Skeletal muscle satellite cell (primary cell): ENCODE data around the gene LPO. TPM values are rescaled to one million over a fixed set of nuclear protein-coding genes. Genes with fewer than 3 reads are reported as not detected.

Experiments used
- H3K27me3 ChIP-seq: 2 replicates; pipeline ENCODE4 v1.7.0; 2013; ENCODE audit warnings: low read length; ENCODE audit not compliant: control insufficient read depth, insufficient read depth
- H3K36me3 ChIP-seq: 2 replicates; pipeline ENCODE4 v1.7.0; 2013; ENCODE audit warnings: mild to moderate bottlenecking, control low read depth, low read length; ENCODE audit not compliant: insufficient read depth
- H3K4me1 ChIP-seq: 2 replicates; pipeline ENCODE4 v1.7.0; 2013; ENCODE audit warnings: low read length; ENCODE audit not compliant: control insufficient read depth, insufficient read depth
- H3K4me2 ChIP-seq: 2 replicates; pipeline ENCODE4 v1.7.0; 2013; ENCODE audit warnings: mild to moderate bottlenecking, low read length
- H3K4me3 ChIP-seq: 2 replicates; pipeline ENCODE4 v1.7.0; 2013; ENCODE audit warnings: low read length
- H3K9ac ChIP-seq: 2 replicates; pipeline ENCODE4 v1.7.0; 2013; ENCODE audit warnings: mild to moderate bottlenecking, low read depth, low read length, moderate library complexity
- H3K9me3 ChIP-seq: replicated peaks from 2 replicates; pipeline ENCODE4 v1.7.0; 2013; ENCODE audit warnings: mild to moderate bottlenecking, control low read depth, low read length
- total RNA-seq: library from RNA; depleted of rRNA; stranded (reverse); fragments of >200 nt; gene quantifications from 2 replicates; pipeline ENCODE4 v1.2.3, GENCODE V29; 2012; rRNA removed

Gene LPO
- not detected in 2 replicates for total RNA-seq

DNA sequence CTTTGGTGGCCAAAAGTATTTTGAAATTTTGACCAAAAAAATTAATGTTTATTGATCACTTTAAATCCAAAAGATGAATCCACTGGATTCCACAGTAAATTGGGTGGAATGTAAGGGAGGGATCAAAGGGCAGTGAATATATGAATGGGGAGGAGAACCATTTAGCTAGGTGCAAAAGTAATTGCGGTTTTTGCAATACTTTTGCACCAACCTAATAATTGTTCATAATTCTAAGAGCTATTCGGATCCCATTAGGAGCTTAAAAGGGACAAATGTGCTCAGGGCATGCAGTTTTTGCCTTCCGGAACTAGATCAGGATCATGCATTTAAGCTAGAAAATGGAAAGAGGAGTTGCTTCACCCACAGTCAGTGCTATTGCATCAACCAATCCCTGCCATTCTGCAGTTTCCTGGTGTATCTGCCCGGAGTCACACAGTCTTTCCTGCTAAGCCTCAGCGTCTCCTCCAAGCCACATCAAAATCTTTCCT is at the start of gene LPO:
Gene LPO (plus strand): TSS at position 438 of the 488 bp plus-strand sequence. CDS start 4,396 bp downstream, outside the sequence.
- peaks cover 80% of the 10 kb centered on the region for H3K27me3 ChIP-seq
- no peak within 1 kb of the TSS for H3K4me3 ChIP-seq
- no peaks in the 10 kb centered on the region for H3K4me1 ChIP-seq
- H3K4me2 ChIP-seq, result no peak within 1 kb of the TSS
- H3K9ac ChIP-seq, result no peak within 1 kb of the TSS
- H3K36me3 ChIP-seq, result no peaks in the 10 kb centered on the region
- H3K9me3 ChIP-seq, result no peaks in the 10 kb centered on the region

GRCh38 chr17:58189436-58190146 is 48.8 kb upstream of the LPO start:
- Histone ChIP-seq H3K27me3 (peaks cover 64% of the 10 kb centered on the region), H3K4me1 (peaks cover 3% of the 10 kb centered on the region), H3K36me3 (no peaks in the 10 kb centered on the region), H3K9me3 (no peaks in the 10 kb centered on the region), H3K4me2 (no peak overlapping the region), H3K4me3 (no peak overlapping the region), H3K9ac (no peak overlapping the region)

DNA sequence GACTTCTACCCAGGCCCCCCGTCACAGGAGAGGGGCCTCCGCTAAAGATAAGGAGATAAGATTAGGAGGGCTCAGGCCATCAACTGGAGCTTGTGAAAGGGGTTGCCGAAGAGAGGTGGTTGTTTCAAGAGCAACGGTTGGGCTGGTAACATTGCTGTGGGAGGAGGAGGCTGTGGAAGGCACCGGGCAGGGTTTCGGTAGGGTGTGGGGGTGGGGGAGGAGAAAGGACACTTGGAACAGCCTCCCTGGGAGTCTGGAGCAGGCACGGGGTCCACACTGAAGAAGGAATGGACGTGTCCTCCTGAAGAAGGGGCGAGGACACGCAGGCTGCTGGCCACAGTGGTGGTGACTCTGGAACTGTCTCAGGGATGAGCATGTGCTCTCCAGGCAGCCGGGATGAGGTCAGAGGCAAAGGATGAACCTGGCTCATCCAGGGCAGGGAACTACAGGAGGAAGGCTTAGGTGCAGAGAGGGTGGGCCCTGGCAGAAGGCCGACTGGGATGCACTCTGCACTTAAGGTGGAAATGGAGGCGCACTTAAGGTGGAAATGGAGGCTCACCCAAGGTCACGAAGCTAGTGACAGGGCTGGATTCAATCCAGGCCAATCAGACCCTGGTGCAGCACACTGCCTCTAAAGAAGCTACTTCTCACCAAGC is 47.0 kb upstream of the LPO start:
- peaks cover 64% of the 10 kb centered on the region for H3K27me3 ChIP-seq
- no peak overlapping the region for H3K4me3 ChIP-seq

DNA sequence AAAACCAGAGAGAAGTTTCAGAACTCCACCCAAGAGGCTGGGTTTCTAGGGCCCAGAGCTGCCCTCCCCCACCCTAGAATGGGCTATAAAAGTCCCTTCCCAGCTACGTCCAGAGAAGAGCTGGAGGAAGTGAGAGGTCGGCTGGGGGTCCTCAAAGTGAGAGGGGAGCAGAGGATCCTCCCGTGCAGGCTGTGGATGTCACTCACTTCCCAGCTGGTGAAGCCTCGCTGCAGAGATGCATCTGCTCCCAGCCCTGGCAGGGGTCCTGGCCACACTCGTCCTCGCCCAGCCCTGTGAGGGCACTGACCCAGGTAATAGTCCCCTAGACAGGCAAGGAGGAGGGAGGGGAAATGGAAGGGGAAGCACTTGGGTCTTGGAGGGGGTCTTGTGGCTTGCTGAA is 45.8 kb upstream of the LPO start, which contains the start of gene EPX:
Gene EPX (plus strand): TSS at position 115 of the 400 bp plus-strand sequence. CDS start 121 bp downstream, at position 236.
- Histone ChIP-seq H3K36me3 (no peaks in the 10 kb centered on the region), H3K9me3 (no peaks in the 10 kb centered on the region), H3K4me3 (no peak within 1 kb of the TSS), H3K4me2 (no peak within 1 kb of the TSS), H3K4me1 (peaks cover 3% of the 10 kb centered on the region), H3K27me3 (peaks cover 65% of the 10 kb centered on the region), H3K9ac (no peak within 1 kb of the TSS)

More for the DNA sequence above, 47.0 kb upstream of the LPO start:
- Histone ChIP-seq H3K36me3 (no peaks in the 10 kb centered on the region), H3K9ac (no peak overlapping the region), H3K9me3 (no peaks in the 10 kb centered on the region), H3K4me2 (no peak overlapping the region), H3K4me1 (peaks cover 3% of the 10 kb centered on the region)

DNA sequence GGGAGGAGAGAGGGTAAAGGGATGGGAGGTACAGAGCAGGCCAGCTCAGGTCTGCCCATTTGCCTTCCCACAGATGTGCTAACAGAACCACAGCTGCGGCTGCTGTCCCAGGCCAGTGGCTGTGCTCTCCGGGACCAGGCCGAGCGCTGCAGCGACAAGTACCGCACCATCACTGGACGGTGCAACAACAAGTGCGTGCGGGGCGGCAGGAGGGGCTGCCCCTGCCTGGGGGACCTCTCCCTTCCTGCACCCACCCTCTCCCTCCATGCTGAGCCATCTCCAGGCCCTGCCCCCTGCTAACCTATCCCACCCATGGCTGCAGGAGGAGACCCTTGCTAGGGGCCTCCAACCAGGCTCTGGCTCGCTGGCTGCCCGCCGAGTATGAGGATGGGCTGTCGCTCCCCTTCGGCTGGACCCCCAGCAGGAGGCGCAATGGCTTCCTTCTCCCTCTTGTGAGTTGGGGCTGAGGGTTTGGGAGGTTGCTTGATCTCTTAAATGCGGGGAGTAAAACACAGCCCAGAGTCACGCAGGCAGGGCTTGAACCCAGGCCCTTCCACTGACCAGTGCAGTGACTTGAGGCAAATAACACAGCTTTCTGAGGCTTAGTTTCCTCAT is 44.6 kb upstream of the LPO start:
- Histone ChIP-seq H3K4me2 (no peak overlapping the region), H3K36me3 (no peaks in the 10 kb centered on the region), H3K27me3 (peaks cover 66% of the 10 kb centered on the region), H3K4me3 (no peak overlapping the region), H3K9ac (no peak overlapping the region), H3K9me3 (no peaks in the 10 kb centered on the region), H3K4me1 (peaks cover 3% of the 10 kb centered on the region)

DNA sequence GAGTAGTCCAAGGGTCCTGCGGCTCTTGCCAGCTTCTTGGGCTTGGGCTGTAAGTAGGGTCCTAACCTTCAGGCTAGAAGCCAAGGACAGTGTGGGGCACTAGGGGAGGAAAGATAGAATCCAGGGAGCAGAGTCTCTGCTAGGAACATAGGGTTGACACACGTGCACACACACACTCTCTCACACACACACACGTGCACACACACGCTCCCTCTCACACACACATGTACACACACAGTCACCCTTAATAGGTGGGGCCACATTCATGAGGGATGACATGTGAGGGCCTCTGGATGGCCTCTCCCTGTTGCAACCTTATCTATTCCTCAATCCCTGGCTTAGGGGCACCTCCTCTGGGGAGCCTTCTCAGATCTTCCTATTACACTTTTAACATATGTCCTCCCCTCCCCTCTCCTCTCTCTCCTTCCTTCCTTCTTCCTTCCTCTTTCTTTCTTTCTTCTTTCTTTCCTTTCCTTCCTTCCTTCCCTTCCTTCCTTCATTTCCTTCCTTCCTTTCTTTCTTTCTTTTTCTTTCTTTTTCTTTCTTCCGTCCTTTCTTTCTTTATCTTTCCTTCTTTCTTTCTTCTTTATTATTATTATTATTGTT is 42.8 kb upstream of the LPO start:
- H3K36me3 ChIP-seq, result no peaks in the 10 kb centered on the region
- no peak overlapping the region for H3K9ac ChIP-seq
- no peak overlapping the region for H3K4me3 ChIP-seq
- H3K27me3 ChIP-seq, result peaks cover 77% of the 10 kb centered on the region
- no peaks in the 10 kb centered on the region for H3K4me1 ChIP-seq
- H3K4me2 ChIP-seq, result no peak overlapping the region
- H3K9me3 ChIP-seq, result no peaks in the 10 kb centered on the region

DNA sequence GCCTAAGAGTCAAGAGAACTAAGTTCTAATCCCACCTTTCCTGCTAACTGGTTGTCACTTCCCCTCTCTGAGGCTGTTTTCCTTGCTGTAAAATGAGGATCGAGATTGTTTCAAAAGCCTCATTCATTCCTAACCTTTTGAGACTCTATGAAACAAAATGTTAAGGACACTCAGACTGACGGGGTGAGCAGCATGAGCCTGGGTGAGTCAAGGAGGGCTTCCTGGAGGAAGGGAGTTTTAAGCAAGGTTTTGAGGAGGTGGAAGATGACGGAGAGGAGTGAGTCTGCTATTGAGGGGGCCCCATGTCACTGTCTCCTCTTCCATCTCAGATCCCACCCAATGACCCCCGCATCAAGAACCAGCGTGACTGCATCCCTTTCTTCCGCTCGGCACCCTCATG is 41.8 kb upstream of the LPO start:
- H3K9me3 ChIP-seq, result no peaks in the 10 kb centered on the region
- H3K4me2 ChIP-seq, result no peak overlapping the region
- no peaks in the 10 kb centered on the region for H3K36me3 ChIP-seq
- H3K4me3 ChIP-seq, result no peak overlapping the region
- peaks cover 71% of the 10 kb centered on the region for H3K27me3 ChIP-seq
- no peak overlapping the region for H3K9ac ChIP-seq
- H3K4me1 ChIP-seq, result no peaks in the 10 kb centered on the region

DNA sequence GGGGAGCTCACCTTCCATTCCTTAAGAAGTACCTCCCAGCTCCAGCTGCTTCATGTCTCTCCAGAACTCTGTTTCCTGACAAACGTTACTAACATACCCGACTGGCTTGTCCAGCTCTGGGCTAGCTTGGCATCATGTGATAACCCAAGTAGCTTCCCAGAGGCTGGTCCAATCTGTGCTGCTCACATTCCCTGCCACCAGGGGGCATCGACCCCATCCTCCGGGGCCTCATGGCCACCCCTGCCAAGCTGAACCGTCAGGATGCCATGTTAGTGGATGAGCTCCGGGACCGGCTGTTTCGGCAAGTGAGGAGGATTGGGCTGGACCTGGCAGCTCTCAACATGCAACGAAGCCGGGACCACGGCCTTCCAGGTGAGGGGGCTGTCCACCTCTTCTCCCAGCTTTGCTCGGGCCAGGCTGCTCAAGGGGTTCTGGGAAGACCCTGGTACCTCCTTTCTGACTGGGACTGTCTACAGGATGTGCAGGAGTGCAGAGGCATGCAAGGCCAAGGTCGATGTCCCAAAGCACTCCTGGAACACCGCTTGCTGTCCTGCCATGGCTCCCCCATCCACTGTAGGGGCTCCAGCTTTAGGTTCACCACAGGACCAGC is 38.3 kb upstream of the LPO start:
- Histone ChIP-seq H3K36me3 (no peaks in the 10 kb centered on the region), H3K27me3 (peaks cover 40% of the 10 kb centered on the region), H3K4me2 (no peak overlapping the region), H3K4me3 (no peak overlapping the region), H3K9me3 (no peaks in the 10 kb centered on the region), H3K4me1 (no peaks in the 10 kb centered on the region), H3K9ac (no peak overlapping the region)

DNA sequence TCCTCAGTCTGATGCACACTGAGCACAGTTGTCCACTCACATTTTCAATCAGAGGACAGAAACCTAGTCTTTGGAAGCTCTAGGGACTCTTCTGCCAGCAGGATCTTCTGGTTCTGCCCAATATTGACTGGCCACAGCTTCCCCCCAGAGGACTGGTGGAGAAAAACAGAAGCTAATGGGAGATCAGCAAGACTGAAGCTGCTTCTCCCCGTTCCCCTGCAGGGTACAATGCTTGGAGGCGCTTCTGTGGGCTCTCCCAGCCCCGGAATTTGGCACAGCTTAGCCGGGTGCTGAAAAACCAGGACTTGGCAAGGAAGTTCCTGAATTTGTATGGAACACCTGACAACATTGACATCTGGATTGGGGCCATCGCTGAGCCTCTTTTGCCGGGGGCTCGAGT is 35.5 kb upstream of the LPO start:
- H3K27me3 ChIP-seq, result peaks cover 18% of the 10 kb centered on the region
- H3K4me2 ChIP-seq, result no peak overlapping the region
- no peak overlapping the region for H3K9ac ChIP-seq
- no peak overlapping the region for H3K4me3 ChIP-seq
- H3K36me3 ChIP-seq, result peaks cover 10% of the 10 kb centered on the region
- H3K4me1 ChIP-seq, result no peaks in the 10 kb centered on the region
- no peaks in the 10 kb centered on the region for H3K9me3 ChIP-seq

GRCh38 chr17:58204796-58205195 is 33.6 kb upstream of the LPO start:
- Histone ChIP-seq H3K4me2 (no peak overlapping the region), H3K4me1 (no peaks in the 10 kb centered on the region), H3K27me3 (peaks cover 7% of the 10 kb centered on the region), H3K4me3 (no peak overlapping the region), H3K9me3 (no peaks in the 10 kb centered on the region), H3K36me3 (peaks cover 13% of the 10 kb centered on the region), H3K9ac (no peak overlapping the region)

- Histone ChIP-seq H3K27me3 (no peaks in the 10 kb centered on the region), H3K4me2 (no peak overlapping the region), H3K4me3 (no peak overlapping the region), H3K9ac (no peak overlapping the region), H3K4me1 (no peaks in the 10 kb centered on the region), H3K9me3 (no peaks in the 10 kb centered on the region), H3K36me3 (peaks cover 19% of the 10 kb centered on the region)
Observed at GRCh38 chr17:58205936-58206335, 32.4 kb upstream of the LPO start.
